Thyroid gland (tissue), 4 donors: ENCODE measurements around the gene FLT3.

Source experiments
- POLR2A ChIP-seq, 2 donors: fragments of 450-650 bp; IDR thresholded peaks; one replicate each; pipeline ENCODE4 v1.6.1; 2017; ENCODE audit warnings: antibody characterized with exemption in 2 of 2, mild to moderate bottlenecking in 2 of 2, moderate library complexity in 1 of 2
- TF ChIP-seq, protein P1 (sequence below), 6 experiments: fragments of 200-600 bp in 3 of 6; fragments of 450-650 bp in 3 of 6; sonication (generic) in 3 of 6; IDR thresholded peaks; one replicate each; pipeline ENCODE4 v1.5.1; 2016 to 2019; ENCODE audit warnings: antibody characterized with exemption in 6 of 6, mild to moderate bottlenecking in 2 of 6, inconsistent platforms in 1 of 6, moderate library complexity in 1 of 6

- no peak for TF ChIP-seq POLR2A (IDR thresholded peaks at IDR 0.05)
- TF ChIP-seq, protein P1, sequence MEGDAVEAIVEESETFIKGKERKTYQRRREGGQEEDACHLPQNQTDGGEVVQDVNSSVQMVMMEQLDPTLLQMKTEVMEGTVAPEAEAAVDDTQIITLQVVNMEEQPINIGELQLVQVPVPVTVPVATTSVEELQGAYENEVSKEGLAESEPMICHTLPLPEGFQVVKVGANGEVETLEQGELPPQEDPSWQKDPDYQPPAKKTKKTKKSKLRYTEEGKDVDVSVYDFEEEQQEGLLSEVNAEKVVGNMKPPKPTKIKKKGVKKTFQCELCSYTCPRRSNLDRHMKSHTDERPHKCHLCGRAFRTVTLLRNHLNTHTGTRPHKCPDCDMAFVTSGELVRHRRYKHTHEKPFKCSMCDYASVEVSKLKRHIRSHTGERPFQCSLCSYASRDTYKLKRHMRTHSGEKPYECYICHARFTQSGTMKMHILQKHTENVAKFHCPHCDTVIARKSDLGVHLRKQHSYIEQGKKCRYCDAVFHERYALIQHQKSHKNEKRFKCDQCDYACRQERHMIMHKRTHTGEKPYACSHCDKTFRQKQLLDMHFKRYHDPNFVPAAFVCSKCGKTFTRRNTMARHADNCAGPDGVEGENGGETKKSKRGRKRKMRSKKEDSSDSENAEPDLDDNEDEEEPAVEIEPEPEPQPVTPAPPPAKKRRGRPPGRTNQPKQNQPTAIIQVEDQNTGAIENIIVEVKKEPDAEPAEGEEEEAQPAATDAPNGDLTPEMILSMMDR (IDR thresholded peaks at IDR 0.05) = no peak
Measured at GRCh38 chr13:27969082-27969865, 131.1 kb downstream of the FLT3 start, which contains the start of gene CDX2.
